NCI-H748 treated with DMSO at 0.1 percent for 48 hours (cell line): Measurements from ENCODE around the gene OPTC.
"Not testable (repeated sequence)": the region's sequence is repeated elsewhere in the genome, so short reads cannot be mapped to it uniquely, and the experiment has no call there.

ENCODE experiments used
- DNase-seq: peaks from one replicate; lab custom pipeline; 2025; lab: John Stamatoyannopoulos, UW

OPTC gene

GRCh38 chr1:203465146-203465798, 28.7 kb upstream of the OPTC start:
- no peak for DNase-seq

GRCh38 chr1:203465948-203466347, 28.0 kb upstream of the OPTC start:
- no peak for DNase-seq

DNA sequence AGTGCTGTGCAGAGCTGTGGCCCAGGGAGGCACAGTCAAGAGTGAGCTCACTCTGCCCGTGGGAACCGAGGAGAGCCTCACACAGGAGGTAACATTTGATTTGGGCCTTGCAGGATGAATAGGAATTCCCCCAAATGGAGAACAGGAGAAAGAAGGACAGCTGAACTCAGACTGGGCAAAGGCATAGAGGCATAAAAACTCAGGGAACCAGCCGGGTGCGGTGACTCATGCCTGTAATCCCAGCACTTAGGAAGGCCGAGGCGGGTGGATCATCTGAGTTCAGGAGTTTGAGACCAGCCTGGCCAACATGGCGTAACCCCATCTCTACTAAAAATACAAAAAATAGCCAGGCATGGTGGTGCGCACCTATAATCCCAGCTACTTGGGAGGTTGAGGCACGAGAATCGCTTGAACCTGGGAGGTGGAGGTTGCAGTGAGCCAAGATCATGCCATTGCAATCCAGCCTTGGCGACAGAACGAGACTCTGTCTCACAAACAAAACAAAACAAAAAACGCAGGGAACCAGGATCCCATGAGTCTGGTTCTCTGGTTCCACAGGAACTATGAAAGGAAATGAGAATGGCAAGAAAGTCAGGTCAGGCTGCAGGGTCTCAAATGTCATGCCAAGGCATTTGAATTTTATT, 26.9 kb upstream of the OPTC start:
- not testable (repeated sequence) for DNase-seq

- DNase-seq = no peak
Observed at GRCh38 chr1:203467550-203467921, 26.4 kb upstream of the OPTC start.

DNA sequence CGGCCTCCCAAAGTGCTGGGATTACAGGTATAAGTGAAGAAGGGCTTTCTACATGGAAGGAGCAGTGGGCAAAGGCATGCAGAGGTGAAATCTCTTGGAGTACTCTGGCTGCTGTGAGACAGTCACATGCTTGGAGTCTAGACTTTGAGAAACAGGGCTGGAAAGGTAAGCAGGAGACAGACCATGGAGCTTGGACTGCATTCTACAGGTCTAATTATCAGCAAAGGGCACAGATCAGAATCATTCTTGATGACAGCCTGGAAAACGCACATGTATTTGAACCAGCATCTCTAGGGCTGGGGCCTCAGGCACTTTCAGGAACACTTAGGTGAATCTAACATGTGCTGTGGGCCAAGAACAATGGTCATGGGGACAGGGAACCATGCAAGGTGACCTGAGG, 25.6 kb upstream of the OPTC start:
- no peak for DNase-seq

- DNase-seq = no peak
Observed at GRCh38 chr1:203470240-203470639, 23.7 kb upstream of the OPTC start.

GRCh38 chr1:203471841-203472240, 22.1 kb upstream of the OPTC start:
- DNase-seq = no peak

- DNase-seq = no peak
Observed at GRCh38 chr1:203473281-203473680, 20.7 kb upstream of the OPTC start.

GRCh38 chr1:203473781-203474305, 20.1 kb upstream of the OPTC start:
- no peak for DNase-seq

DNA sequence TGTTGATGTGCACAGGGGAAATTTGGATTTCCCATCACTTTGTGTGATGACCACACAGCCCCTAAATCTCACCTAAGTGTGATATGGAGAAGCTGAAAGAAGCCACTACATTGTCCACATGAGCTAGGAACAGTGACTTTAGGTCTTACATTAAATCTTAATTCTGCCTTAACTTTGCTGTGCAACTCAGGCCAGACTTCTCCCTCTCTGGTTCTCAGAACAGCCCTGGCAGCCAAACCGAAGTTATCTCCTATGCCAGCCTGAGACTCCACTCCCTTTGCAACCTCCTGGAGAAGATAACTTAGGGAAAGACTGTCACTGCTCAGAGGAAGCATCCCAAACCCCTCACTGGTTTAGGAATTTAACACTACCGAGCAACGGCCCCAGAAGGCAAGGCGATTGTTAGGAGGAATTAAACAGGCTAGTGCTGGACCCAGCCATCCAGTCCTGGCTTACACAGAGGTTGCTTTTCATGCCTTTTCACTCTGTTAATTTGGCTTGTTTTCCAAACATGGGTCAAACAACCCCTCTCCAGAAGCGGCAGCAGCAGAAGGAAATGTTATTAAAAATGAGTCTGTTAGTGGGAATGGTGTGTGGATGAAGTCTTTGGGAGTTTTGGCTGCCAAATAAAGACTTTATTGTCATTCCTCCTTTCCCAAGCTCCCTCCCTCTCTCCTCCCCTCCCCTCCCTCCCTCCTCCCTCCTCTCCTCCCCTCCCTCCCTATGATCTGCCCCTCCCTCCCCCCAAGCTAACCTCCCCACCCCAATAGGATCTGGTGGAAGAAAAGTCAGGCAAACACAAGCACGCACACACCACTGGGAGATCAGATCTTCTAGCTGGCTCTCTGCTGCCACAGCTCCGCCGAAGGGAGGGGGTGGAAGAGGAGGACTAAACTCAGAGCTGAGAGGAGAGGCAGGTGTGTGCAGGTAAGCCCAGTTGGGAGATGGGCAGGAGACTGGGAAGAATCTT, 18.7 kb upstream of the OPTC start, which contains the start of gene PRELP:
Gene PRELP, plus strand, starts transcription at position 795 of the 970 bp plus-strand sequence. CDS start 7,379 bp downstream, outside the sequence.
- DNase-seq = no peak

- DNase-seq = no peak
Observed at GRCh38 chr1:203476216-203476814, 17.6 kb upstream of the OPTC start.

DNA sequence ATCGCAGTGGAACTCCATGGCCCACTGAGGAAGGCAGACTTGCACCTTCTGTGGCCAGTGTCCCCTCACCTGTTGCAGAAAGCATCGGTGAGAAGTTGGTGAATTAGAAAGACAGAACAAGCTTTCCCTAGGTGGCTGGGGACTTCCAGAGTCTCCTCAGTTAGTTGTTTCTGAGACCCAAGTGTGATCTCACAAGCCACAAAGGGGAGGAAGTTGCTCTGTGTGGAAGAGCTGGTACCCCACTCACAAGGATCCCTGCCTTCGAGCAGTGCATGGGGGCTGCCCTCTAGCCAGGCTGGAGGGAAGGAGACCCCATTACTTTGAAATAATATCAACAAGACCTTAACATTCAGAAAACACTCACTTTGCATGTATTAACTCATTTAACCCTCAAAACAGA, 16.2 kb upstream of the OPTC start:
- no peak for DNase-seq

DNA sequence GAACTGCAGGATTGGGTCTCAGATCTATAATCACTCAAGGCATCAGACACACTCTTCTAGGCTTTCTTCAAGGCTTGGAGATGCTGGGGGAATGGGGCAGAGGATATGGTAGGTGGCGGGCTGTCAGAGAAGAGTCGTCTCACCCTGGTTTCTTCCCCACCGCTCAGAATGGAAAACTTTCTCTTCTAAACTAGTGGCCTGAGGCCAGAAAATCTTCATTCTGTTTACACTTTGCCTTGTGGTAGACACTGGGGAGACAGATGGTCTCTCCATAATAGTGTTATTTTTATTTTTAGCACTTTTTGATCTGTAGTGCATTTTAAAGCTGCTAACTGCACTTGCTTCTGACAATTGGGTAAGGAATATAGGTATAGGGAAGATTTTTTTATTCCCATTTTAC, 15.7 kb upstream of the OPTC start:
- DNase-seq = no peak

GRCh38 chr1:203478986-203479385, 15.0 kb upstream of the OPTC start:
- no peak for DNase-seq

DNA sequence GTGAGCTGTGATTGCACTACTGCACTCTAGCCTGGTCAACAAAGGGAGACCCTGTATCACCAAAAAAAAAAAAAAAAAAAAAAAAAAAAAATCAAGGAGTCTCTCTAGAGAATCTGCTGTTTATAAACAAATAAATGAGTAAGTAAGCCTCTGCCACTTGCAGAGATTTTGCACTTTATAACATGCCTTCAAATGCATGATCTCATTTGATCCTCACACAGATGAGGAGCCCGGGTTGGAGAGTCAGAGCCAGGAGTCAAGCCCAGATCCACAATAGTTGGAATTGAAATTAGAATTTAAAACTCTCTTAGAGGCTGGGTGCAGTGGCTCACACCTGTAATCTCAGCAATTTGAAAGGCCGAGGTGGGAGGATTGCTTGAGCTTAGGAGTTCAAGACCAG, 14.3 kb upstream of the OPTC start:
- no peak for DNase-seq

GRCh38 chr1:203480084-203480483, 13.9 kb upstream of the OPTC start:
- DNase-seq = no peak

GRCh38 chr1:203480525-203481084, 13.3 kb upstream of the OPTC start:
- peak; percentile 53 for DNase-seq

DNA sequence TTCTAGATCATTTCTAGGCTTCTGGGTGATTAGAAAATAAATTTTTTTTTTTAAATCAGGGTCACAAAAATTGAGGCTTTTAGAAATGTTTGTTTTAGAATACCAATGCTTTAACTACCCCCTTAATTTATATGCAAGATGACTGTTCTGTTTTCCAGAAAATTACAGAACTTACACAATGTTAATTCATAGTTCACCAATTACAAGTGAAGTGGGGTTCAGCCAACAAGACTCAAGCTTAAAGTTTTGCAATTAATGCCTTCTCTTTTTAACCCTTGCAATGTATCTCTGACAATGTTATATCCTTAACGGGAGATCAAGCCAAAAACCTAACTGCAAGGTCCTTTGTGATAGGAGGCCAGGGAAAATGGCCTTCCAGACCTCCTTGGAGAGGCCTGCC, 12.8 kb upstream of the OPTC start:
- DNase-seq = no peak

- no peak for DNase-seq
Observed at GRCh38 chr1:203486618-203487370, 7.2 kb upstream of the OPTC start.

DNA sequence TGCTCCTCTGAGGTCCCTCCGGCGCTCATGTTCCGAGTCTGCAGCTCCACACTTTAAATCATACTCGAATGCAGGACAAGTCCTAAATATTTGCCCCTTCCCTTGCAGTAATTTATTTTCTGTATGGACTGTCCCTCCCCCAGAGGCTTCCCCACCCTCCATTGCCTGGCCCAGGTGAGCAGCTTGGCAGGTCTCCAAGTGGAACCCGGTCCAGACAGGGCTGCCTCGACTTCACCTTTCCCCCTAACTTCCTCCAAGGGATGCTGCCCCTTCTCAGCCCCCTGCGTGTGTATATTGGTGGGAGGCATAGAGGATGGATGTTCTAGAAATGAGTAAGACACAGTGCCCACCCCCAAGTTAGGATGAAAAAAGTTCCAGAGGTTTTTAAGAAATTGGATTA, 5.4 kb upstream of the OPTC start:
- no peak for DNase-seq

DNA sequence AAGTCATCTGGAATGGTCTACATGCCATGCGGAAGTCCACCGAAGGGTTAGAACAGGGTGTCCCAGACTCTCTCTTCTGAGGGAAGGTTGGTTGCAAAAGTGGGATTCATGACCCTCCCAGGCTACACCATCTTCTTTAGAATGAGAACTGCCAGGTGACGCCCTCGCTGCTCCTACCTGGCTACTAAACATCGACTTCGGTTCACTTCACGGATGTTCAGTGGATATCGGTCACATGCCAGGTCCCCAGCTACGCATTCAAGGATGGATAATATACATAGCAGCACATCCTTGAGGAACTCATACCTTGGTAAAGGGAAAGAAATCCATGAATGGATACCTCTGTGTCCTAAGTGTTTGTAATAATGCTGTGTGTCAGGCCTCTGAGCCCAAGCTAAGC, 3.3 kb upstream of the OPTC start:
- DNase-seq = no peak
